K562 (cell line): Measurements from ENCODE around the gene CLIC5. TPM values are rescaled to one million over a fixed set of nuclear protein-coding genes. Genes with fewer than 3 reads are reported as not detected.

Experiments used
- ATAC-seq: fragments of 200-7000 bp; cut with Tn5 transposase; 3 replicates; pipeline ENCODE4 v1.9.1; 2020; ENCODE audit warnings: moderate library complexity
- BruUV-seq: library from RNA; stranded (reverse); fragments of 400-500 nt; replicated peaks from 2 replicates; lab custom pipeline; 2021; lab: Mats Ljungman, UMichigan
- CTCF ChIA-PET: fragments of 300-600 bp; formaldehyde crosslinking; extraction: SDS; loops from one replicate; lab custom pipeline; 2021; ENCODE audit warnings: low intra/inter-chr PET ratio; lab: Yijun Ruan, JAX
- POLR2A ChIA-PET: fragments of 300-600, 350-650 bp; sonication (Branson Sonifier 250); formaldehyde crosslinking; extraction: SDS; loops from one replicate; lab custom pipeline; 2021; ENCODE audit warnings: antibody characterized with exemption, inconsistent platforms; lab: Yijun Ruan, JAX
- DNase-seq, 4 experiments: peaks; one replicate each; pipeline versions ENCODE4 v3.0.0 to v3.0.0-alpha.2; 2011 to 2018; ENCODE audit warnings: low spot score in 3 of 4, mixed read lengths in 3 of 4; ENCODE audit errors: extremely low read depth in 1 of 4
- FAIRE-seq: peaks from 2 replicates; lab custom pipeline; 2011; peaks lifted over from hg19 to GRCh38; lab: Jason Lieb, UNC
- H2AFZ ChIP-seq: 2 replicates; pipeline ENCODE4 v1.6.0; 2011; ENCODE audit warnings: low read depth, low read length, control low read depth, inconsistent platforms
- H3K27ac ChIP-seq: fragments of 200-600 bp; 3 replicates; pipeline ENCODE4 v1.8.0; 2011; ENCODE audit warnings: low read depth, mild to moderate bottlenecking, control low read depth, inconsistent platforms, low read length, moderate library complexity, mixed read lengths; ENCODE audit errors: extremely low read depth
- H3K27me3 ChIP-seq, 2 experiments: fragments of 300-600 bp in 1 of 2; 2 replicates in 1 of 2; 3 replicates in 1 of 2; pipeline versions ENCODE4 v1.6.0 to v1.8.0; 2011; ENCODE audit warnings: inconsistent platforms in 2 of 2, low read length in 2 of 2, mild to moderate bottlenecking in 1 of 2, mixed read lengths in 1 of 2, moderate library complexity in 1 of 2; ENCODE audit not compliant: control insufficient read depth in 2 of 2, insufficient read depth in 2 of 2
- H3K36me3 ChIP-seq: fragments of 300-600 bp; 3 replicates; pipeline ENCODE4 v1.8.0; 2011; ENCODE audit warnings: mild to moderate bottlenecking, low read length, inconsistent platforms; ENCODE audit not compliant: control insufficient read depth, insufficient read depth
- H3K4me1 ChIP-seq, 2 experiments: fragments of 200-600 bp in 1 of 2; replicated peaks in 1 of 2; 2 replicates in 1 of 2; 3 replicates in 1 of 2; pipeline versions ENCODE4 v1.5.1 to v1.8.0; 2011; ENCODE audit warnings: inconsistent platforms in 2 of 2, low read length in 2 of 2, mild to moderate bottlenecking in 1 of 2, mixed read lengths in 1 of 2, moderate library complexity in 1 of 2; ENCODE audit not compliant: control insufficient read depth in 2 of 2, insufficient read depth in 2 of 2
- H3K4me2 ChIP-seq: 2 replicates; pipeline ENCODE4 v1.6.1; 2011; ENCODE audit warnings: low read length, control low read depth, inconsistent platforms, mixed read lengths; ENCODE audit not compliant: insufficient read depth
- H3K4me3 ChIP-seq: fragments of 200-600 bp; sonication (generic), shearing (Covaris generic); 2 replicates; pipeline ENCODE4 v1.5.1; 2016; ENCODE audit warnings: control low read depth, inconsistent platforms
- H3K79me2 ChIP-seq: fragments of 200-600 bp; 3 replicates; pipeline ENCODE4 v1.8.0; 2011; ENCODE audit warnings: low read length, inconsistent platforms; ENCODE audit not compliant: control insufficient read depth, insufficient read depth
- H3K9ac ChIP-seq, 2 experiments: 2 replicates each; pipeline versions ENCODE4 v1.6.0 to v1.6.1; 2011; ENCODE audit warnings: low read depth in 2 of 2, low read length in 2 of 2, control low read depth in 1 of 2, inconsistent platforms in 1 of 2, mild to moderate bottlenecking in 1 of 2, mixed read lengths in 1 of 2; ENCODE audit not compliant: insufficient read depth in 1 of 2
- H3K9me1 ChIP-seq: one replicate; pipeline ENCODE4 v1.6.0; 2011; ENCODE audit warnings: inconsistent platforms, mild to moderate bottlenecking, low read length, moderate library complexity; ENCODE audit not compliant: control insufficient read depth, insufficient read depth
- H3K9me3 ChIP-seq: replicated peaks from 2 replicates; pipeline ENCODE4 v1.5.1; 2011; ENCODE audit warnings: low read depth, low read length, inconsistent platforms; ENCODE audit not compliant: control insufficient read depth, insufficient read depth
- H4K20me1 ChIP-seq: replicated peaks from 2 replicates; pipeline ENCODE4 v1.6.1; 2011; ENCODE audit warnings: low read length, inconsistent platforms, mixed read lengths; ENCODE audit not compliant: control insufficient read depth, insufficient read depth
- C11orf30 ChIP-seq: fragments of 450-650 bp; IDR thresholded peaks from 2 replicates; pipeline ENCODE4 v1.6.1; 2016; ENCODE audit warnings: low read depth, mild to moderate bottlenecking
- CC2D1A ChIP-seq: fragments of 450-650 bp; IDR thresholded peaks from 2 replicates; pipeline ENCODE4 v1.6.1; 2017; ENCODE audit warnings: mild to moderate bottlenecking
- ELF4 ChIP-seq: fragments of 450-650 bp; formaldehyde crosslinking; IDR thresholded peaks from 2 replicates; pipeline ENCODE4 v1.4.0; 2022; ENCODE audit warnings: missing genetic modification characterization
- IRF2 ChIP-seq: sonication (generic); formaldehyde crosslinking; IDR thresholded peaks from 2 replicates; pipeline ENCODE4 v1.8.1; 2022; ENCODE audit warnings: mild to moderate bottlenecking, missing genetic modification reagents
- PATZ1 ChIP-seq: fragments of 250-450 bp; sonication (Bioruptor Pico); IDR thresholded peaks from 2 replicates; pipeline ENCODE4 v1.5.0; 2020; ENCODE audit warnings: mild to moderate bottlenecking, borderline replicate concordance
- PRPF4 ChIP-seq: fragments of 200-400 bp; formaldehyde crosslinking; IDR thresholded peaks from one replicate; pipeline ENCODE4 v1.6.1; 2017; ENCODE audit warnings: low read length, low read depth, mild to moderate bottlenecking; ENCODE audit not compliant: insufficient read depth, poor library complexity, severe bottlenecking
- PTBP1 ChIP-seq: fragments of 200-400 bp; formaldehyde crosslinking; IDR thresholded peaks from 2 replicates; pipeline ENCODE4 v1.6.1; 2017; ENCODE audit warnings: low read depth, low read length
- RAD21 ChIP-seq, 2 experiments: fragments of 250-450 bp in 1 of 2; fragments of 450-650 bp in 1 of 2; sonication (Bioruptor Pico) in 1 of 2; formaldehyde crosslinking in 1 of 2; IDR thresholded peaks in 1 of 2; conservative IDR thresholded peaks in 1 of 2; 2 replicates each; pipeline versions ENCODE4 v1.4.0 to v1.8.0; 2020 to 2022; ENCODE audit warnings: mild to moderate bottlenecking in 2 of 2, moderate library complexity in 1 of 2
- RBM39 ChIP-seq: fragments of 200-400 bp; formaldehyde crosslinking; optimal IDR thresholded peaks from 2 replicates; pipeline ENCODE3; 2018; ENCODE audit warnings: low read depth, low read length
- SMARCC2 ChIP-seq: fragments of 450-650 bp; IDR thresholded peaks from 2 replicates; pipeline ENCODE4 v1.6.1; 2017; ENCODE audit warnings: antibody characterized with exemption, moderate library complexity, mild to moderate bottlenecking, low read depth
- STAG1 ChIP-seq: sonication (generic); formaldehyde crosslinking; IDR thresholded peaks from 2 replicates; pipeline ENCODE4 v1.5.0; 2020; ENCODE audit warnings: missing genetic modification reagents, borderline replicate concordance
- STAT5A ChIP-seq: IDR thresholded peaks from 2 replicates; pipeline ENCODE4 v1.6.1; 2012; ENCODE audit warnings: low read length, inconsistent platforms, borderline replicate concordance
- ZBTB33 ChIP-seq: sonication (generic); formaldehyde crosslinking; IDR thresholded peaks from 2 replicates; pipeline ENCODE4 v1.8.1; 2023; ENCODE audit warnings: mild to moderate bottlenecking, missing genetic modification reagents
- ZHX1 ChIP-seq: fragments of 150-350 bp; conservative IDR thresholded peaks from 2 replicates; pipeline ENCODE4 v1.6.1; 2014; ENCODE audit warnings: low read length
- ZNF316 ChIP-seq: fragments of 450-650 bp; IDR thresholded peaks from 2 replicates; pipeline ENCODE4 v1.6.1; 2016
- WGBS: fragments of 100-300 bp; shearing (Covaris generic); methylation state at CpG from one replicate; pipeline ENCODE4 v1.1.6; 2016; ENCODE audit warnings: low coverage, mixed read lengths; ENCODE audit not compliant: insufficient coverage; ENCODE audit errors: missing lambda C conversion rate; 5-methylcytosine and 5-hydroxymethylcytosine counted together
- in situ Hi-C: fragments of 300-500 bp; cut with MboI; formaldehyde crosslinking; loops from 4 replicates; pipeline ENCODE4 v1.15.0; 2018; ENCODE audit warnings: inconsistent platforms, mixed read lengths
- intact Hi-C: fragments of 100-400 bp; cut with micrococcal nuclease; formaldehyde crosslinking; loops from 2 replicates; pipeline ENCODE4 v1.14.2; 2022
- polyA plus RNA-seq, 8 experiments: library from polyadenylated mRNA; depleted of rRNA in 4 of 8; stranded (reverse) in 5 of 8; unstranded in 3 of 8; fragments of >200 nt; fragmentation: Nextera tagmentation in 2 of 8; fragmentation: Illumina TruSeq in 1 of 8; extraction: Ambion mirVana in 2 of 8; extraction: Trizol in 1 of 8; gene quantifications; 2 replicates each; pipeline versions ENCODE4 v1.2.1 to v1.2.3, GENCODE V29; 2011 to 2014; ENCODE audit warnings: inconsistent platforms in 1 of 8, missing spikeins in 1 of 8
- total RNA-seq, 7 experiments: library from RNA; depleted of rRNA in 6 of 7; stranded (reverse); fragments of >200 nt in 6 of 7; fragmentation: Illumina TruSeq in 2 of 7; extraction: Trizol in 2 of 7; gene quantifications; 2 replicates each; pipeline versions ENCODE4 v1.2.1 to v1.2.3, GENCODE V29; 2011 to 2021; ENCODE audit warnings: low replicate concordance in 1 of 7

Gene CLIC5
- total and polyA plus RNA-seq, 9 of the 15 experiments (the other 6 are each of a cell fraction or from before 2014, with no cell fraction given) = 0.31 TPM; not detected in 8

DNA sequence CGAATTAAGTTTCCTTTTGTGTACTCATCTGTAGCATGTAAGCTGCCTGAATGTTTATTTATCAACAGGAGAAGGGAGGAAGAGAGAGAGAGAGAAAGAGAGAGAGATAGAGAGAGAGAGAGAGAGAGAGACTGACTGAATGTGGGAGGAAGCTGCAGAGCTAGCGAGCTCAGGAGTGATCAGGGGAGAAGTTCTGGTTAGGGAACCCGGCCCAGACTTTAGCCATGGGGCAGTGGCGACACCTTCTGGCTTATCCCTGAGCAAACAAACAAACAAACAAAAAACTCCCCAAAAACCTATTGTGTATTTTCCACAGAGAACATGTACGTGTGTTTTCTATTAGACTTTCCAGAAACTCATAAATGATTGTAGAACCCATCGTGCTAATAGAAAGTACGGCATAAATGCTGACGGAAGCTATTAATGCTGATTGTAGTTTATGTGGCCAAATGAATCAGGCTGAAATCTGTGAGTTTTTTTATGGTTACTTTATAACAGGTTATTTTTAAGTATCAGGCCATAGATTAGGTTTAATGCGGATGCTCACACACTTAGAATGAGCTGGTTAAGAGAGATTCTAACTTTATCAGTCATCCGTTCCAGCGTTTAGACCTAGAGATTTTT lies 92.8 kb downstream of the CLIC5 start:
- Histone ChIP-seq H3K9ac (no peak overlapping the region), H3K4me2 (no peak overlapping the region), H3K79me2 (no peaks in the 10 kb centered on the region), H3K27me3 (no peaks in the 10 kb centered on the region; a peak in 1 of 5 replicates), H2AFZ (peak overlapping the region; percentile 20; the same call in 1 of the 2 replicates), H3K36me3 (no peaks in the 10 kb centered on the region), H3K27ac (no peak overlapping the region), H4K20me1 (no peaks in the 10 kb centered on the region), H3K4me1 (no peaks in the 10 kb centered on the region), H3K9me3 (no peaks in the 10 kb centered on the region), H3K9me1 (no peaks in the 10 kb centered on the region), H3K4me3 (no peak overlapping the region)
- BruUV-seq = no TSS peak
- WGBS = 1% methylated on average over 11 of the region's 11 CpGs
- intact Hi-C loops = loop anchor here (1.0 to 10.0 kb wide), 4 partner anchors 278 to 1446 kb away; no protein-coding TSS in a partner anchor
- peak; percentile 42 to 62 (median 46) for DNase-seq
- POLR2A ChIA-PET = interaction anchor here (0.7 kb wide), 1 partner anchor 9 kb away, joined by 3 read pairs; no protein-coding TSS in a partner anchor
- FAIRE-seq = peak; percentile 57
- CTCF ChIA-PET = interaction anchor here (0.7 to 2.1 kb wide), 5 partner anchors 101 to 1492 kb away, joined by 3 to 19 read pairs (median 5); no protein-coding TSS in a partner anchor
- peak; percentile 86 for ATAC-seq
- in situ Hi-C loops = loop anchor here (10.0 kb wide), 1 partner anchor 1268 kb away; no protein-coding TSS in a partner anchor
- TF ChIP-seq STAT5A = no peak
- TF ChIP-seq PTBP1 = 0 out of 2 replicates have a peak, but pooled peaks have one; percentile 28
- TF ChIP-seq RAD21 (CRISPR knock-in tag; conservative IDR thresholded peaks at IDR 0.05 in 1 of 2, IDR thresholded peaks at IDR 0.05 in 1 of 2) = peak; percentile 87 to 93
- TF ChIP-seq RBM39 = peak; percentile 80
- TF ChIP-seq ZBTB33 = no peak
- TF ChIP-seq STAG1 (CRISPR knock-in tag) = peak; percentile 97
- TF ChIP-seq ELF4 = 0 out of 2 replicates have a peak, but pooled peaks have one; percentile 19
- TF ChIP-seq CC2D1A = peak; percentile 61; the same call in 1 of the 2 replicates
- no peak for TF ChIP-seq IRF2
- TF ChIP-seq PRPF4 = no peak
- peak; percentile 64; the same call in 1 of the 2 replicates for TF ChIP-seq C11orf30
- no peak for TF ChIP-seq SMARCC2
- no peak for TF ChIP-seq PATZ1 (CRISPR knock-in tag)
- TF ChIP-seq ZNF316 = peak; percentile 82
- no peak for TF ChIP-seq ZHX1
